Sigmoid colon (tissue), 4 donors: ENCODE results near the gene ZW10.

Source experiments
- CTCF ChIP-seq, 4 experiments: fragments of 450-650 bp in 3 of 4; fragments of 200-600 bp in 1 of 4; IDR thresholded peaks; one replicate each; pipeline ENCODE4 v1.5.1; 2016 to 2019; ENCODE audit warnings: antibody characterized with exemption in 4 of 4, mild to moderate bottlenecking in 3 of 4, moderate library complexity in 2 of 4
- POLR2AphosphoS5 ChIP-seq, 4 donors: sonication (generic); formaldehyde crosslinking; IDR thresholded peaks; one replicate each; pipeline ENCODE4 v1.6.1; 2017; ENCODE audit warnings: antibody characterized with exemption in 4 of 4

GRCh38 chr11:113698515-113698914 lies 75.0 kb downstream of the ZW10 start:
- no peak for TF ChIP-seq POLR2AphosphoS5 (IDR thresholded peaks at IDR 0.05)
- no peak for TF ChIP-seq CTCF (IDR thresholded peaks at IDR 0.05)
